HepG2 (cell line): ENCODE data around the gene MSS51.

ENCODE experiments used
- GATA4 ChIP-seq: sonication (generic); IDR thresholded peaks from 2 replicates; pipeline ENCODE4 v1.6.1; 2016; ENCODE audit warnings: antibody characterized with exemption, low read depth, borderline replicate concordance
- MIER2 ChIP-seq: IDR thresholded peaks from 2 replicates; pipeline ENCODE4 v1.6.1; 2016; ENCODE audit warnings: missing biosample characterization, missing genetic modification reagents
- SNRNP70 ChIP-seq: fragments of 200-400 bp; formaldehyde crosslinking; IDR thresholded peaks from 2 replicates; pipeline ENCODE4 v1.6.1; 2017; ENCODE audit warnings: mild to moderate bottlenecking, low read depth, low read length, moderate library complexity
- TCF7L2 ChIP-seq: IDR thresholded peaks from 2 replicates; pipeline ENCODE4 v1.6.1; 2011; ENCODE audit warnings: mild to moderate bottlenecking, low read depth, low read length, moderate library complexity
- ZBTB44 ChIP-seq: sonication (generic); formaldehyde crosslinking; IDR thresholded peaks from 2 replicates; pipeline ENCODE4 v1.4.0; 2020; ENCODE audit warnings: missing genetic modification reagents
- ZNF501 ChIP-seq: sonication (generic); formaldehyde crosslinking; IDR thresholded peaks from 2 replicates; pipeline ENCODE4 v1.5.1; 2020; ENCODE audit warnings: mild to moderate bottlenecking, moderate library complexity, missing genetic modification reagents
- ZNF567 ChIP-seq: sonication (generic); formaldehyde crosslinking; IDR thresholded peaks from 2 replicates; pipeline ENCODE4 v1.8.1; 2023; ENCODE audit warnings: mild to moderate bottlenecking, missing genetic modification reagents, borderline replicate concordance
- ZNF850 ChIP-seq: sonication (generic); formaldehyde crosslinking; conservative IDR thresholded peaks from 2 replicates; pipeline ENCODE4 v1.9.0; 2021; ENCODE audit warnings: mild to moderate bottlenecking, missing genetic modification reagents
- ZSCAN5A ChIP-seq: sonication (generic); formaldehyde crosslinking; IDR thresholded peaks from 2 replicates; pipeline ENCODE4 v1.8.0; 2022; ENCODE audit warnings: mild to moderate bottlenecking, missing genetic modification reagents, borderline replicate concordance
- TF ChIP-seq, protein P1 (sequence below): sonication (generic); formaldehyde crosslinking; IDR thresholded peaks from 2 replicates; pipeline ENCODE4 v1.5.0; 2020; ENCODE audit warnings: mild to moderate bottlenecking, missing genetic modification reagents, moderate library complexity

GRCh38 chr10:73433538-73433867 lies at the start of gene MSS51:
- TF ChIP-seq ZNF567 (CRISPR knock-in tag): no peak
- TF ChIP-seq ZNF501 (CRISPR knock-in tag): no peak
- TF ChIP-seq ZSCAN5A (CRISPR knock-in tag): no peak
- TF ChIP-seq, protein P1, sequence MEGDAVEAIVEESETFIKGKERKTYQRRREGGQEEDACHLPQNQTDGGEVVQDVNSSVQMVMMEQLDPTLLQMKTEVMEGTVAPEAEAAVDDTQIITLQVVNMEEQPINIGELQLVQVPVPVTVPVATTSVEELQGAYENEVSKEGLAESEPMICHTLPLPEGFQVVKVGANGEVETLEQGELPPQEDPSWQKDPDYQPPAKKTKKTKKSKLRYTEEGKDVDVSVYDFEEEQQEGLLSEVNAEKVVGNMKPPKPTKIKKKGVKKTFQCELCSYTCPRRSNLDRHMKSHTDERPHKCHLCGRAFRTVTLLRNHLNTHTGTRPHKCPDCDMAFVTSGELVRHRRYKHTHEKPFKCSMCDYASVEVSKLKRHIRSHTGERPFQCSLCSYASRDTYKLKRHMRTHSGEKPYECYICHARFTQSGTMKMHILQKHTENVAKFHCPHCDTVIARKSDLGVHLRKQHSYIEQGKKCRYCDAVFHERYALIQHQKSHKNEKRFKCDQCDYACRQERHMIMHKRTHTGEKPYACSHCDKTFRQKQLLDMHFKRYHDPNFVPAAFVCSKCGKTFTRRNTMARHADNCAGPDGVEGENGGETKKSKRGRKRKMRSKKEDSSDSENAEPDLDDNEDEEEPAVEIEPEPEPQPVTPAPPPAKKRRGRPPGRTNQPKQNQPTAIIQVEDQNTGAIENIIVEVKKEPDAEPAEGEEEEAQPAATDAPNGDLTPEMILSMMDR (CRISPR knock-in tag): no peak
- no peak for TF ChIP-seq TCF7L2
- no peak for TF ChIP-seq SNRNP70
- no peak for TF ChIP-seq GATA4
- TF ChIP-seq ZNF850 (CRISPR knock-in tag): no peak
- TF ChIP-seq MIER2 (CRISPR knock-in tag): no peak
- TF ChIP-seq ZBTB44: no peak
